Peyer's patch (tissue), 4 donors: Measurements from ENCODE around the gene CDC25B. TPM values are rescaled to one million over a fixed set of nuclear protein-coding genes. Genes with fewer than 3 reads are reported as not detected.

Source experiments
- DNase-seq, 3 donors: peaks; one replicate each; pipeline ENCODE4 v3.0.0-alpha.2; 2017 to 2019
- H3K27ac ChIP-seq, 4 donors: fragments of 200-600 bp; sonication (generic); one replicate each; pipeline ENCODE4 v1.5.1; 2016 to 2019
- H3K27me3 ChIP-seq, 2 donors: fragments of 200-600 bp; sonication (generic); one replicate each; pipeline ENCODE4 v1.5.1; 2019
- H3K36me3 ChIP-seq, 3 donors: fragments of 200-600 bp; sonication (generic); one replicate each; pipeline ENCODE4 v1.5.1; 2016 to 2019
- H3K4me1 ChIP-seq, 4 donors: fragments of 200-600 bp; sonication (generic); one replicate each; pipeline ENCODE4 v1.5.1; 2016 to 2019
- H3K4me3 ChIP-seq, 4 donors: fragments of 200-600 bp; sonication (generic); 1 replicate in 3 of 4; 2 replicates in 1 of 4; pipeline ENCODE4 v1.5.1; 2016 to 2019; ENCODE audit warnings: mild to moderate bottlenecking in 1 of 4
- H3K9me3 ChIP-seq, 4 donors: fragments of 200-600 bp; sonication (generic); one replicate each; pipeline ENCODE4 v1.5.1; 2016 to 2019; ENCODE audit warnings: mild to moderate bottlenecking in 1 of 4
- CTCF ChIP-seq, 6 experiments: fragments of 450-650 bp in 4 of 6; fragments of 200-600 bp in 2 of 6; sonication (generic) in 1 of 6; IDR thresholded peaks; one replicate each; pipeline ENCODE4 v1.5.1; 2017 to 2019; ENCODE audit warnings: antibody characterized with exemption in 6 of 6, mild to moderate bottlenecking in 3 of 6, moderate library complexity in 1 of 6
- POLR2A ChIP-seq, 2 donors: fragments of 450-650 bp; IDR thresholded peaks; one replicate each; pipeline ENCODE4 v1.5.1; 2017; ENCODE audit warnings: antibody characterized with exemption in 2 of 2, mild to moderate bottlenecking in 2 of 2, moderate library complexity in 2 of 2
- total RNA-seq, 4 donors: library from RNA; depleted of rRNA; stranded (reverse); fragments of >200 nt; gene quantifications; one replicate each; pipeline ENCODE4 v1.1.0, GENCODE V29; 2016

The CDC25B gene
- total RNA-seq, 4 donors from 2014 or later, result 14.2 to 202 (median 34.1) TPM

DNA sequence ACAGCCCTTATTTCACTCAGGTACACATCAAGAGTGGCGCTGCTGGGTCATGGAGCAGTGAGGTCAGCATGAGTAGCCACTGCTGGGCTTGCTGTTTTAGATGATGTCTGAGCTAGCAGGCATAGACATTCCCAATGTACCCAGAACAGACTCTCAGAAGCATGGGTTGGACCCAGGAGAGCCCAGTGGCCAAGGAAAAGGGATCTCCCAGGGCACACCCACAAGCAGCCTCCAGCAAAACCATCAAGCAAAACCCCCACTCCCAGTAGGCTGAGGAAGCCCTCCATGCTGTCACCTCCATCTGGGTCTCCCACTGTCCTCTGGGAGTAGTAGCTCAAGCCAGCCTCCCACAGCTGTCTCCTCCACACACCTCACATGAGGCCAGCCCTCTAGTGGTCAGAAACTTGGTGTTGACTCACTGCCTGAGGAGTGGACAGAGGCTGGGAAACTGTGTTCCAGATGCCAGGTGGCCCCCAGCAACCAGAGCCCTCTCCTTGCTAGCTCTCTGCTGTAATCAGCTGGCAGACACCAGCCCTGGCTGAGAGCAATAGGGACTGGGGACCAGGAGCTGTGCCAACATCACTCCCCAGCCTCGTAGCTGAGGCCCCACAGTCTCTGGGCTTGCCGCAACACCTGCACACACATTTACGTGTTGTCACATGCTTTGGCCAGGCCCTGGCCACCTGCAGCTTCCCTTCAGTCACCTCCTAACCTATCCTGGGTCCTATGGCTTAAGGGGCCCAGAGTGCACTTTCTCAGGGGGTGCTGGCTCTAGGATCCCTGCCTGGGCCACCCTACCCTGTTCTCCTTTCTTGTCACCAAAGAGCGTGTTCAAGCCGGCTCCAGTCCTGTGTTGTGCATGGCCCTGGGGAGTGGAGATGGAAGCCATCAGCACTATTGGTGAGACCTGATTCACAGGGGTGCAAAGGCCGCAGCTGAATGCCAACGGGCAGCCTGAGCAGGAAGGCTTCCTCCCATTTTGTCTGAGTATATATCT is 22.3 kb downstream of the CDC25B start:
- Histone ChIP-seq H3K27ac (peak overlapping the region; percentile 17 to 95 (median 58)), H3K27me3 (no peaks in the 10 kb centered on the region), H3K36me3 (peaks cover 0 to 16% (median 0%) of the 10 kb centered on the region in 3 donors), H3K4me3 (no peak overlapping the region), H3K4me1 (peaks cover 0 to 15% (median 6%) of the 10 kb centered on the region in 4 donors), H3K9me3 (no peaks in the 10 kb centered on the region)
- TF ChIP-seq CTCF (IDR thresholded peaks at IDR 0.05), result peak in 5 of 6 experiments; percentile 29 to 84 (median 80)
- TF ChIP-seq POLR2A (IDR thresholded peaks at IDR 0.05), result peak in 1 of 2 donors; percentile 14
- DNase-seq, result peak in 2 of 3 donors; percentile 74 to 85

GRCh38 chr20:3819411-3820047 is 23.4 kb downstream of the CDC25B start:
- peaks cover 0 to 27% (median 0%) of the 10 kb centered on the region in 3 donors for H3K36me3 ChIP-seq
- TF ChIP-seq CTCF (IDR thresholded peaks at IDR 0.05), result no peak
- no peak for TF ChIP-seq POLR2A (IDR thresholded peaks at IDR 0.05)

GRCh38 chr20:3820048-3820900 is 24.2 kb downstream of the CDC25B start, which contains the start of gene AP5S1:
TSS of gene AP5S1 (plus strand) at chr20:3820547. CDS start at chr20:3822118, 1,571 bp downstream.
- Histone ChIP-seq H3K4me1 (peaks cover 0 to 12% (median 6%) of the 10 kb centered on the region in 4 donors), H3K9me3 (no peaks in the 10 kb centered on the region), H3K4me3 (peak within 1 kb of the TSS; percentile 60 to 93 (median 70)), H3K27ac (peak within 1 kb of the TSS; percentile 93 to 99 (median 96)), H3K36me3 (peaks cover 0 to 32% (median 0%) of the 10 kb centered on the region in 3 donors), H3K27me3 (no peaks in the 10 kb centered on the region)
- TF ChIP-seq POLR2A (IDR thresholded peaks at IDR 0.05) (peak; percentile 60 to 78), CTCF (IDR thresholded peaks at IDR 0.05) (peak; percentile 95 to 100 (median 100))
- peak; percentile 98 to 99 (median 99) for DNase-seq

More at GRCh38 chr20:3819411-3820047, 23.4 kb downstream of the CDC25B start:
- H3K4me3 ChIP-seq, result peak overlapping the region; percentile 60 to 93 (median 70)
- peak overlapping the region; percentile 93 to 99 (median 96) for H3K27ac ChIP-seq
- H3K4me1 ChIP-seq, result peaks cover 0 to 12% (median 6%) of the 10 kb centered on the region in 4 donors
- no peaks in the 10 kb centered on the region for H3K9me3 ChIP-seq
- H3K27me3 ChIP-seq, result no peaks in the 10 kb centered on the region
- DNase-seq, result peak in 1 of 3 donors; percentile 49

DNA sequence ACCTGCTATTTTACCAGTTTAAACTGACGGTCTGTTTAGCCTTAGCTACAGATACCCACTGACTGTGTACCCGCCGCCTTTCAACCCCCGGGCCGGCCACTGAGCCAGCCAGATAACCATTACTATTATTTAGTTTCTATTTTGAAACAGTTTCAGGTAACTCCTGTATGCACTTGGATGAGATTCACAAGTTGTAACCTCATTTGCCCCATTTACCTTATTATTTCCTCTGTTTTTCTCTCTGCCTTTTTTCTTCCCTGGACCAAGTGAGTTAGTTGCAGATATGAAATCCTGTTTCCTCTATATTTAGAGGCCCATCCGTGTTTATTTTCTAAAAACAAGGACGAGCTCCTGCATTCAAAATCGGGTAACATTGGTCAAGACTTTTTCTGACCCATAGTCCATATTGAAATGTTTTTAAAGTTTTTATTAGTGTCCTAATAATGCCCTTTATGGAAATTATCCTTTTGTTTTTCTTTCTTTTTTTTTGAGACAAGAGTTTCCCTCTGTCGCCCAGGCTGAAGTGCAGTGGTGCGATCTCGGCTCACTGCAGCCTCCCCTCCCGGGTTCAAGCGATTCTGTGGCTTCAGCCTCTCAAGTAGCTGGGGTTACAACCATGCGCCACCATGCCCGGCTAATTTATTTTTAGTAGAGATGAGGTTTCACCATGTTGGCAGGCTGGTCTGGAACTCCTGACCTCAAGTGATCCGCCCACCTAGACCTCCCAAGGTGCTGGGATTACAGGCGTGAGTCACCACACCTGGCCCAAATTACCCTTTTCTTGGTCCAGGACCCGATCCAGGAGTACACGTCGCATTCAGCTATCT is 25.0 kb downstream of the CDC25B start:
- Histone ChIP-seq H3K27ac (peak overlapping the region; percentile 93 to 99 (median 96)), H3K4me3 (peak overlapping the region; percentile 60 to 93 (median 70)), H3K27me3 (no peaks in the 10 kb centered on the region), H3K9me3 (no peaks in the 10 kb centered on the region), H3K4me1 (peaks cover 0 to 12% (median 6%) of the 10 kb centered on the region in 4 donors), H3K36me3 (peaks cover 0 to 36% (median 0%) of the 10 kb centered on the region in 3 donors)
- TF ChIP-seq CTCF (IDR thresholded peaks at IDR 0.05), result peak in 1 of 6 experiments; percentile 3
- no peak for TF ChIP-seq POLR2A (IDR thresholded peaks at IDR 0.05)
- no peak for DNase-seq
